OCI-LY1 (cell line): ENCODE results near the gene ANKRD37.

Experiments used
- CTCF ChIP-seq: fragments of 200-600 bp; sonication (generic), shearing (Covaris generic); IDR thresholded peaks from 2 replicates; pipeline ENCODE4 v1.5.1; 2017; ENCODE audit warnings: mild to moderate bottlenecking, antibody characterized with exemption, low read length, moderate library complexity, mixed read lengths
- EZH2 ChIP-seq: fragments of 200-600 bp; sonication (generic), shearing (Covaris generic); IDR thresholded peaks from 2 replicates; pipeline ENCODE4 v1.8.0; 2017; ENCODE audit warnings: borderline replicate concordance, mixed run types, mild to moderate bottlenecking, antibody characterized with exemption, low read length, moderate library complexity, mixed read lengths

- no peak for TF ChIP-seq CTCF
- TF ChIP-seq EZH2: no peak
Measured at GRCh38 chr4:185374027-185374426, 22.6 kb upstream of the ANKRD37 start.
